Naive thymus-derived CD8-positive, alpha-beta T cell (primary cell): ENCODE measurements around the gene CSGALNACT2. TPM values are rescaled to one million over a fixed set of nuclear protein-coding genes. Genes with fewer than 3 reads are reported as not detected.
"Not testable (repeated sequence)": the region's sequence is repeated elsewhere in the genome, so short reads cannot be mapped to it uniquely, and the experiment has no call there.

Experiments
- ATAC-seq, 2 donors: fragments of 150-1000 bp; cut with Tn5 transposase in 1 of 2; sonication (Bioruptor Pico), chemical (Tn5 transposase) in 1 of 2; 1 replicate in 1 of 2; 2 replicates in 1 of 2; pipeline ENCODE4 v1.10.0; 2021; ENCODE audit warnings: mild to moderate bottlenecking in 2 of 2, moderate library complexity in 2 of 2
- POLR2A ChIA-PET: fragments of 350-600 bp; sonication (Branson Sonifier 250); formaldehyde crosslinking; loops from one replicate; lab custom pipeline; 2021; ENCODE audit warnings: antibody characterized with exemption; lab: Charles Lee
- DNase-seq, 10 donors: peaks; one replicate each; pipeline versions ENCODE4 v3.0.0 to v3.0.0-alpha.2; 2020 to 2022
- H3K27ac Mint-ChIP-seq, 10 donors: one replicate each; pipeline ENCODE4 v1.8.0; 2020 to 2022; ENCODE audit warnings: mild to moderate bottlenecking in 10 of 10, mixed read lengths in 10 of 10, moderate library complexity in 4 of 10, inconsistent platforms in 1 of 10
- H3K27me3 Mint-ChIP-seq, 5 donors: one replicate each; pipeline ENCODE4 v1.8.0; 2021 to 2022; ENCODE audit warnings: mixed read lengths in 5 of 5
- H3K36me3 Mint-ChIP-seq, 3 donors: one replicate each; pipeline ENCODE4 v1.8.0; 2020 to 2022; ENCODE audit warnings: mixed read lengths in 3 of 3, mild to moderate bottlenecking in 2 of 3, inconsistent platforms in 1 of 3
- H3K4me1 Mint-ChIP-seq, 4 donors: one replicate each; pipeline ENCODE4 v1.8.0; 2021 to 2022; ENCODE audit warnings: mixed read lengths in 4 of 4
- H3K4me3 Mint-ChIP-seq, 10 donors: one replicate each; pipeline ENCODE4 v1.8.0; 2020 to 2022; ENCODE audit warnings: mild to moderate bottlenecking in 10 of 10, mixed read lengths in 10 of 10, moderate library complexity in 6 of 10, inconsistent platforms in 1 of 10
- H3K9me3 Mint-ChIP-seq, 9 donors: one replicate each; pipeline ENCODE4 v1.8.0; 2020 to 2022; ENCODE audit warnings: mixed read lengths in 9 of 9, mild to moderate bottlenecking in 3 of 9, inconsistent platforms in 1 of 9, moderate library complexity in 1 of 9
- polyA plus RNA-seq, 3 donors: library from polyadenylated mRNA; unstranded; fragments of 300-500 nt; fragmentation: Illumina TruSeq; gene quantifications; one replicate each; pipeline ENCODE4 v1.2.3, GENCODE V29; 2021
- total RNA-seq, 8 experiments: library from RNA in 2 of 8; stranded (reverse) in 2 of 8; gene quantifications; one replicate each; pipeline ENCODE4 v1.2.3 and lab custom pipeline; 2021 to 2026

CSGALNACT2 gene
- total and polyA plus RNA-seq, 5 experiments from 2014 or later, result 15.0 to 61.0 (median 20.0) TPM

GRCh38 chr10:43218951-43219837 is 80.9 kb downstream of the CSGALNACT2 start:
- Mint-ChIP-seq H3K4me3 (no peak overlapping the region), H3K4me1 (peaks cover 0 to 3% (median 1%) of the 10 kb centered on the region in 4 donors), H3K27me3 (peaks cover 0 to 11% (median 2%) of the 10 kb centered on the region in 5 donors), H3K9me3 (no peaks in the 10 kb centered on the region), H3K27ac (no peak overlapping the region), H3K36me3 (no peaks in the 10 kb centered on the region)
- POLR2A ChIA-PET, result no interaction called here
- peak in 1 of 10 donors; percentile 54 for DNase-seq
- ATAC-seq, result no peak

GRCh38 chr10:43219848-43220247 is 81.6 kb downstream of the CSGALNACT2 start:
- Mint-ChIP-seq H3K4me1 (peaks cover 0 to 3% (median 1%) of the 10 kb centered on the region in 4 donors), H3K9me3 (no peaks in the 10 kb centered on the region), H3K27ac (no peak overlapping the region), H3K27me3 (peaks cover 0 to 11% (median 3%) of the 10 kb centered on the region in 5 donors), H3K36me3 (no peaks in the 10 kb centered on the region), H3K4me3 (no peak overlapping the region)
- ATAC-seq (no peak), DNase-seq (peak in 1 of 10 donors; percentile 37)
- POLR2A ChIA-PET, result no interaction called here

- DNase-seq, H3K36me3 Mint-ChIP-seq, H3K9me3 Mint-ChIP-seq, H3K27ac Mint-ChIP-seq, H3K4me3 Mint-ChIP-seq, POLR2A ChIA-PET, H3K4me1 Mint-ChIP-seq, ATAC-seq: not testable (repeated sequence)
- H3K27me3 Mint-ChIP-seq, result peaks cover 0 to 11% (median 4%) of the 10 kb centered on the region in 5 donors
These were observed 82.0 kb downstream of the CSGALNACT2 start for GRCh38 chr10:43220251-43220650.

- no peaks in the 10 kb centered on the region for H3K9me3 Mint-ChIP-seq
- POLR2A ChIA-PET, result no interaction called here
- DNase-seq (peak in 1 of 10 donors; percentile 11), ATAC-seq (no peak)
- peak overlapping the region in 1 of 10 donors; percentile 20 for H3K27ac Mint-ChIP-seq
- no peaks in the 10 kb centered on the region for H3K36me3 Mint-ChIP-seq
- H3K4me3 Mint-ChIP-seq, result no peak overlapping the region
- H3K4me1 Mint-ChIP-seq, result peaks cover 0 to 9% (median 8%) of the 10 kb centered on the region in 4 donors
- H3K27me3 Mint-ChIP-seq, result peaks cover 0 to 11% (median 4%) of the 10 kb centered on the region in 5 donors
These were observed 82.6 kb downstream of the CSGALNACT2 start for GRCh38 chr10:43220657-43221418.

- Mint-ChIP-seq H3K36me3 (no peaks in the 10 kb centered on the region), H3K4me1 (peaks cover 2 to 15% (median 10%) of the 10 kb centered on the region in 4 donors), H3K27me3 (peaks cover 0 to 11% (median 7%) of the 10 kb centered on the region in 5 donors), H3K4me3 (no peak overlapping the region), H3K27ac (peak overlapping the region in 1 of 10 donors; percentile 25), H3K9me3 (no peaks in the 10 kb centered on the region)
- POLR2A ChIA-PET, result no interaction called here
- ATAC-seq, result no peak
- peak in 3 of 10 donors; percentile 1 to 35 (median 7) for DNase-seq
These were observed 83.4 kb downstream of the CSGALNACT2 start for GRCh38 chr10:43221419-43222209.

- no peak for ATAC-seq
- H3K4me3 Mint-ChIP-seq, result no peak overlapping the region
- H3K27me3 Mint-ChIP-seq, result peaks cover 0 to 10% (median 8%) of the 10 kb centered on the region in 5 donors
- peaks cover 6 to 21% (median 11%) of the 10 kb centered on the region in 4 donors for H3K4me1 Mint-ChIP-seq
- H3K36me3 Mint-ChIP-seq, result no peaks in the 10 kb centered on the region
- H3K27ac Mint-ChIP-seq, result peak overlapping the region in 2 of 10 donors; percentile 25 to 78
- POLR2A ChIA-PET, result no interaction called here
- H3K9me3 Mint-ChIP-seq, result no peaks in the 10 kb centered on the region
- peak in 1 of 10 donors; percentile 26 for DNase-seq
These were observed 84.0 kb downstream of the CSGALNACT2 start for GRCh38 chr10:43222210-43222720.

- H3K4me1 Mint-ChIP-seq, result peaks cover 5 to 26% (median 14%) of the 10 kb centered on the region in 4 donors
- H3K4me3 Mint-ChIP-seq, result no peak overlapping the region
- ATAC-seq (no peak), DNase-seq (no peak)
- POLR2A ChIA-PET, result interaction anchor here (0.5 to 0.6 kb wide), 2 partner anchors 90 to 144 kb away, joined by 3 to 7 read pairs; no protein-coding TSS in a partner anchor
- no peaks in the 10 kb centered on the region for H3K9me3 Mint-ChIP-seq
- peak overlapping the region in 1 of 10 donors; percentile 28 for H3K27ac Mint-ChIP-seq
- H3K36me3 Mint-ChIP-seq, result no peaks in the 10 kb centered on the region
- peaks cover 0 to 13% (median 4%) of the 10 kb centered on the region in 5 donors for H3K27me3 Mint-ChIP-seq
These were observed 84.8 kb downstream of the CSGALNACT2 start for GRCh38 chr10:43223056-43223455.

GRCh38 chr10:43224321-43224720 is 86.1 kb downstream of the CSGALNACT2 start:
- ATAC-seq, result no peak
- Mint-ChIP-seq H3K4me1 (peaks cover 12 to 38% (median 24%) of the 10 kb centered on the region in 4 donors), H3K9me3 (no peaks in the 10 kb centered on the region), H3K27me3 (peaks cover 6 to 23% (median 11%) of the 10 kb centered on the region in 5 donors), H3K27ac (no peak overlapping the region), H3K4me3 (no peak overlapping the region), H3K36me3 (no peaks in the 10 kb centered on the region)
- POLR2A ChIA-PET, result no interaction called here
- DNase-seq, result no peak

- POLR2A ChIA-PET, result interaction anchor here (0.5 kb wide), 2 partner anchors 19 to 201 kb away, joined by 3 to 5 read pairs; no protein-coding TSS in a partner anchor
These were observed 87.0 kb downstream of the CSGALNACT2 start for GRCh38 chr10:43225004-43225786.

GRCh38 chr10:43225787-43226153 is 87.5 kb downstream of the CSGALNACT2 start:
- POLR2A ChIA-PET, result interaction anchor here (0.5 kb wide), 2 partner anchors 19 to 201 kb away, joined by 3 to 5 read pairs; no protein-coding TSS in a partner anchor
- ATAC-seq (no peak), DNase-seq (peak in 3 of 10 donors; percentile 3 to 42 (median 15))
- H3K4me3 Mint-ChIP-seq, result peak overlapping the region in 2 of 10 donors; percentile 24 to 30
- H3K4me1 Mint-ChIP-seq, result peaks cover 12 to 39% (median 27%) of the 10 kb centered on the region in 4 donors
- no peaks in the 10 kb centered on the region for H3K36me3 Mint-ChIP-seq
- H3K9me3 Mint-ChIP-seq, result no peaks in the 10 kb centered on the region
- H3K27ac Mint-ChIP-seq, result peak overlapping the region in 2 of 10 donors; percentile 31 to 55
- peaks cover 6 to 23% (median 11%) of the 10 kb centered on the region in 5 donors for H3K27me3 Mint-ChIP-seq

More at GRCh38 chr10:43225004-43225786, 87.0 kb downstream of the CSGALNACT2 start:
- DNase-seq, result peak in 1 of 10 donors; percentile 3
- no peaks in the 10 kb centered on the region for H3K36me3 Mint-ChIP-seq
- H3K27me3 Mint-ChIP-seq, result peaks cover 6 to 23% (median 11%) of the 10 kb centered on the region in 5 donors
- no peak for ATAC-seq
- H3K9me3 Mint-ChIP-seq, result no peaks in the 10 kb centered on the region
- H3K27ac Mint-ChIP-seq, result peak overlapping the region in 6 of 10 donors; percentile 1 to 63 (median 34)
- peaks cover 12 to 38% (median 24%) of the 10 kb centered on the region in 4 donors for H3K4me1 Mint-ChIP-seq
- H3K4me3 Mint-ChIP-seq, result peak overlapping the region in 3 of 10 donors; percentile 8 to 30 (median 24)

GRCh38 chr10:43226441-43226840 is 88.2 kb downstream of the CSGALNACT2 start:
- peaks cover 15 to 46% (median 34%) of the 10 kb centered on the region in 4 donors for H3K4me1 Mint-ChIP-seq
- H3K27ac Mint-ChIP-seq, result peak overlapping the region in 2 of 10 donors; percentile 51 to 77
- POLR2A ChIA-PET, result no interaction called here
- peak overlapping the region in 3 of 10 donors; percentile 13 to 52 (median 19) for H3K4me3 Mint-ChIP-seq
- H3K36me3 Mint-ChIP-seq, result no peaks in the 10 kb centered on the region
- ATAC-seq (no peak), DNase-seq (peak in 2 of 10 donors; percentile 1 to 10)
- H3K9me3 Mint-ChIP-seq, result no peaks in the 10 kb centered on the region
- H3K27me3 Mint-ChIP-seq, result peaks cover 6 to 23% (median 11%) of the 10 kb centered on the region in 5 donors
